Transverse colon (tissue), 4 donors: Measurements from ENCODE around the gene SPINK14. TPM values are rescaled to one million over a fixed set of nuclear protein-coding genes. Genes with fewer than 3 reads are reported as not detected.

Experiments used
- DNase-seq: peaks from one replicate; pipeline ENCODE4 v3.0.0-alpha.2; 2019
- H3K27ac ChIP-seq, 4 donors: fragments of 200-600 bp; sonication (generic); 2 replicates each; pipeline ENCODE4 v1.5.1; 2016 to 2018; ENCODE audit warnings: inconsistent platforms in 4 of 4
- H3K27me3 ChIP-seq: fragments of 200-600 bp; sonication (generic); 2 replicates; pipeline ENCODE4 v1.5.1; 2017; ENCODE audit warnings: inconsistent platforms
- H3K36me3 ChIP-seq, 4 donors: fragments of 200-600 bp; sonication (generic); 2 replicates each; pipeline ENCODE4 v1.5.1; 2017 to 2019; ENCODE audit warnings: inconsistent platforms in 4 of 4
- H3K4me1 ChIP-seq, 4 donors: fragments of 200-600 bp; sonication (generic); 2 replicates each; pipeline ENCODE4 v1.5.1; 2017 to 2020; ENCODE audit warnings: inconsistent platforms in 4 of 4
- H3K4me3 ChIP-seq, 4 donors: fragments of 200-600 bp; sonication (generic); 1 replicate in 1 of 4; 2 replicates in 3 of 4; pipeline versions ENCODE4 v1.5.1 to v1.6.1; 2017 to 2019; ENCODE audit warnings: inconsistent platforms in 4 of 4
- H3K9me3 ChIP-seq, 2 donors: fragments of 200-600 bp; sonication (generic); 2 replicates each; pipeline ENCODE4 v1.5.1; 2017 to 2019; ENCODE audit warnings: inconsistent platforms in 2 of 2
- CTCF ChIP-seq, 5 experiments: fragments of 200-600 bp in 3 of 5; fragments of 450-650 bp in 2 of 5; sonication (generic) in 3 of 5; IDR thresholded peaks; 1 replicate in 2 of 5; 2 replicates in 3 of 5; pipeline ENCODE4 v1.5.1; 2016 to 2017; ENCODE audit warnings: antibody characterized with exemption in 5 of 5, inconsistent platforms in 3 of 5, mild to moderate bottlenecking in 2 of 5, moderate library complexity in 1 of 5
- EP300 ChIP-seq: sonication (generic); formaldehyde crosslinking; IDR thresholded peaks from one replicate; pipeline ENCODE4 v1.6.1; 2017; ENCODE audit warnings: antibody characterized with exemption, low read depth
- POLR2A ChIP-seq: fragments of 450-650 bp; IDR thresholded peaks from one replicate; pipeline ENCODE4 v1.6.1; 2016; ENCODE audit warnings: antibody characterized with exemption, mild to moderate bottlenecking, moderate library complexity
- POLR2AphosphoS5 ChIP-seq, 3 donors: sonication (generic); formaldehyde crosslinking; IDR thresholded peaks; one replicate each; pipeline ENCODE4 v1.6.1; 2016; ENCODE audit warnings: antibody characterized with exemption in 3 of 3
- WGBS, 2 donors: methylation state at CpG; one replicate each; pipeline ENCODE4 v1.1.5; 2018; ENCODE audit warnings: low coverage in 1 of 2; 5-methylcytosine and 5-hydroxymethylcytosine counted together
- in situ Hi-C, 4 donors: fragments of 200-750 bp; cut with MboI; loops; one replicate each; pipeline versions ENCODE4 v1.15.0 to v1.15.1; 2017; ENCODE audit warnings: low sequenced_read_pairs in 3 of 4, low pct_ligation_motif_present in 1 of 4, low pct_unique_long_range_greater_than_20kb in 1 of 4
- intact Hi-C: fragments of 100-400 bp; cut with DNase I; formaldehyde crosslinking; loops from one replicate; pipeline ENCODE4 v1.15.1; 2023; ENCODE audit warnings: low total_unique reads
- total RNA-seq, 4 donors: library from RNA; depleted of rRNA; stranded (reverse); fragments of >200 nt; gene quantifications; one replicate each; pipeline ENCODE4 v1.1.0, GENCODE V29; 2016

Gene SPINK14
- total RNA-seq, 4 donors from 2014 or later: not detected

- Histone ChIP-seq H3K9me3 (no peaks in the 10 kb centered on the region), H3K27ac (peak overlapping the region; percentile 61 to 80 (median 72)), H3K4me1 (peaks cover 0 to 36% (median 14%) of the 10 kb centered on the region in 4 donors), H3K4me3 (no peak overlapping the region), H3K27me3 (no peaks in the 10 kb centered on the region), H3K36me3 (no peaks in the 10 kb centered on the region)
- peak; percentile 16 for TF ChIP-seq POLR2A
- peak in 2 of 3 donors; percentile 8 to 30 for TF ChIP-seq POLR2AphosphoS5 (IDR thresholded peaks at IDR 0.05)
- TF ChIP-seq EP300: no peak
- no peak for TF ChIP-seq CTCF (IDR thresholded peaks at IDR 0.05)
- whole genome bisulfite sequencing, 2 donors: 36 to 60% methylated on average over 4 of the region's 4 CpGs
- in situ Hi-C loops (no loop called here), intact Hi-C loops (no loop called here)
- no peak for DNase-seq
These were observed 20.9 kb upstream of the SPINK14 start for GRCh38 chr5:148147415-148147814.

GRCh38 chr5:148151872-148152271, 16.5 kb upstream of the SPINK14 start:
- no peak for DNase-seq
- in situ Hi-C loops: no loop called here
- no peaks in the 10 kb centered on the region for H3K27me3 ChIP-seq
- H3K36me3 ChIP-seq: no peaks in the 10 kb centered on the region
- no peak overlapping the region for H3K27ac ChIP-seq
- TF ChIP-seq POLR2AphosphoS5 (IDR thresholded peaks at IDR 0.05): no peak
- no peak for TF ChIP-seq POLR2A
- TF ChIP-seq EP300: no peak
- no peak for TF ChIP-seq CTCF (IDR thresholded peaks at IDR 0.05)
- H3K4me3 ChIP-seq: no peak overlapping the region
- peaks cover 0 to 12% (median 6%) of the 10 kb centered on the region in 4 donors for H3K4me1 ChIP-seq
- intact Hi-C loops: no loop called here
- no peaks in the 10 kb centered on the region for H3K9me3 ChIP-seq
- WGBS, 2 donors: 76 to 92% methylated on average over 2 of the region's 2 CpGs

- no peak for DNase-seq
- Histone ChIP-seq H3K4me1 (peaks cover 0 to 5% (median 2%) of the 10 kb centered on the region in 4 donors), H3K9me3 (no peaks in the 10 kb centered on the region), H3K4me3 (no peak overlapping the region), H3K27me3 (no peaks in the 10 kb centered on the region), H3K27ac (no peak overlapping the region), H3K36me3 (no peaks in the 10 kb centered on the region)
- intact Hi-C loops (no loop called here), in situ Hi-C loops (no loop called here)
- TF ChIP-seq CTCF (IDR thresholded peaks at IDR 0.05) (no peak), EP300 (no peak), POLR2A (no peak), POLR2AphosphoS5 (IDR thresholded peaks at IDR 0.05) (no peak)
These were observed 15.6 kb upstream of the SPINK14 start for GRCh38 chr5:148152781-148153180.

GRCh38 chr5:148156609-148157008, 11.7 kb upstream of the SPINK14 start:
- Histone ChIP-seq H3K36me3 (no peaks in the 10 kb centered on the region), H3K4me1 (no peaks in the 10 kb centered on the region), H3K9me3 (no peaks in the 10 kb centered on the region), H3K27me3 (no peaks in the 10 kb centered on the region), H3K4me3 (no peak overlapping the region), H3K27ac (no peak overlapping the region)
- WGBS, 2 donors: 77% methylated on average over 1 of the region's 1 CpG; no CpG with 5 or more reads in 1 of the 2 donors
- no peak for DNase-seq
- in situ Hi-C loops: no loop called here
- TF ChIP-seq POLR2AphosphoS5 (IDR thresholded peaks at IDR 0.05) (no peak), EP300 (no peak), CTCF (IDR thresholded peaks at IDR 0.05) (no peak)
- intact Hi-C loops: no loop called here
